Thyroid gland (tissue), 4 donors: ENCODE measurements around the gene DYNLRB2.

Source experiments
- POLR2A ChIP-seq, 2 donors: fragments of 450-650 bp; IDR thresholded peaks; one replicate each; pipeline ENCODE4 v1.6.1; 2017; ENCODE audit warnings: antibody characterized with exemption in 2 of 2, mild to moderate bottlenecking in 2 of 2, moderate library complexity in 1 of 2
- TF ChIP-seq, protein P1 (sequence below), 6 experiments: fragments of 200-600 bp in 3 of 6; fragments of 450-650 bp in 3 of 6; sonication (generic) in 3 of 6; IDR thresholded peaks; one replicate each; pipeline ENCODE4 v1.5.1; 2016 to 2019; ENCODE audit warnings: antibody characterized with exemption in 6 of 6, mild to moderate bottlenecking in 2 of 6, inconsistent platforms in 1 of 6, moderate library complexity in 1 of 6

DNA sequence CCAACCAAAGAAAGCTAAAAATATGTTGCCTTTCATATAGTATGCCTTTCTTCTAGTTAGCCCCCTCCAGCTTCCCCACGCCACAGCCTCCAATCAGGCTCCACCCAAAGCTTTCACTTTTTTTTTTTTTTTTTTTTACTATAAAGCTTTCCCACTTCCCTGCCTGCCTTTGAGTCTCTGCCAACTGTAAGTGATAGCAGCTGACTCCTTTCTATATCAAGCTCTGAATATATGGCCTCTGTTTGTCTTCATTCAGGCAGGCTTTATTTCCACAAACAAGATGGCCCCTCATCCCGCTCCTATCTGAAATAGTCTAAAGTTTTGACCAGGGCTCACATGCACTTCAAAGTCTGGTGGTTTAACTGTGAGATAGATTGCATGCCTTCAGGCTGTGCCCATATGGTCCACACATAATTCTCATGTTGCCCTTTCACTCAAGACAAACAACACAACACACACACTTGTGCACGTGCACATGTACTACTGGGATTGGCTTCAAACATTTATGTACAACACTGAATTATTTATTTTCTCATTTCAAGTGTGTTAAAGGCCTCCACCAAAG, 39.8 kb upstream of the DYNLRB2 start:
- TF ChIP-seq, protein P1, sequence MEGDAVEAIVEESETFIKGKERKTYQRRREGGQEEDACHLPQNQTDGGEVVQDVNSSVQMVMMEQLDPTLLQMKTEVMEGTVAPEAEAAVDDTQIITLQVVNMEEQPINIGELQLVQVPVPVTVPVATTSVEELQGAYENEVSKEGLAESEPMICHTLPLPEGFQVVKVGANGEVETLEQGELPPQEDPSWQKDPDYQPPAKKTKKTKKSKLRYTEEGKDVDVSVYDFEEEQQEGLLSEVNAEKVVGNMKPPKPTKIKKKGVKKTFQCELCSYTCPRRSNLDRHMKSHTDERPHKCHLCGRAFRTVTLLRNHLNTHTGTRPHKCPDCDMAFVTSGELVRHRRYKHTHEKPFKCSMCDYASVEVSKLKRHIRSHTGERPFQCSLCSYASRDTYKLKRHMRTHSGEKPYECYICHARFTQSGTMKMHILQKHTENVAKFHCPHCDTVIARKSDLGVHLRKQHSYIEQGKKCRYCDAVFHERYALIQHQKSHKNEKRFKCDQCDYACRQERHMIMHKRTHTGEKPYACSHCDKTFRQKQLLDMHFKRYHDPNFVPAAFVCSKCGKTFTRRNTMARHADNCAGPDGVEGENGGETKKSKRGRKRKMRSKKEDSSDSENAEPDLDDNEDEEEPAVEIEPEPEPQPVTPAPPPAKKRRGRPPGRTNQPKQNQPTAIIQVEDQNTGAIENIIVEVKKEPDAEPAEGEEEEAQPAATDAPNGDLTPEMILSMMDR (IDR thresholded peaks at IDR 0.05): no peak
- TF ChIP-seq POLR2A (IDR thresholded peaks at IDR 0.05): no peak
